ENCODE data around the gene MLXIP. TPM values are rescaled to one million over a fixed set of nuclear protein-coding genes. Genes with fewer than 3 reads are reported as not detected.

The MLXIP gene
- total and polyA plus RNA-seq, 2 of the 8 experiments (the other 6 are each of a cell fraction or from before 2014, with no cell fraction given) = 5.5 to 40.5 TPM

DNA sequence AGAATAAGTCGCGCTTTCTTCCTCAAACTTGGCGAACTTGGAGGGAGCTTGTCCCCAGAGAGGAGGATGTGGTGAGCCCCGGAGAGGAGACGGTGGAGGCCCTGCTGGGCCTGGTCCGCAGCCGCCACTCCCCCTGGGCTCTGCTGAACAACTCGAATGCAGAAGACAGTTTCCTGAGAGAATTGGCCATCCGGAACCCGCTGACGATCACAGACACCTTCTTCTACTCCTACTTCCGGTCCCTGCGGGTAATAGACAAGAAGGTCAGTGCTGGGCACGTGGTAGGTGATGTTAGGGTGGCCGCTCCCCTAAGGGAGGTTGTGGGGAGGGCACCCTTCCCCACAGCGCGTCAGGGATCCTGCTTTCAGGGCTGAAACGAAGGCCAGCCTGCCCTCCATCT lies 106.0 kb downstream of the MLXIP start:
- H4K5ac ChIP-seq (ENCODE audit: insufficient read length, low read depth, low read length) = no peak overlapping the region
- FAIRE-seq (no peak), DNase-seq (ENCODE audit: low read depth in 1 of 2, low spot score in 2 of 2) (no peak)
- H3K14ac ChIP-seq (ENCODE audit: insufficient read length) = no peak overlapping the region
- ChIA-PET POLR2A (ENCODE audit: partially characterized antibody) (interaction anchor here (1.0 kb wide), 1 partner anchor 11 kb away, joined by 4 read pairs; no protein-coding TSS in a partner anchor), CTCF (ENCODE audit: partially characterized antibody) (interaction anchor here (1.1 to 2.2 kb wide), 3 partner anchors 8 to 54 kb away, joined by 3 to 7 read pairs (median 5); no protein-coding TSS in a partner anchor)
- no peaks in the 10 kb centered on the region for H3K79me1 ChIP-seq (ENCODE audit: low read depth, low read length)
- H3K56ac ChIP-seq (replicated peaks; ENCODE audit: insufficient read length, low read depth, low read length) = no peak overlapping the region
- TF ChIP-seq HDAC2 (IDR thresholded peaks at IDR 0.05; ENCODE audit: borderline replicate concordance in 1 of 2, low read depth in 2 of 2, low read length in 2 of 2) (no peak), SP2 (IDR thresholded peaks at IDR 0.05; ENCODE audit: low read length) (no peak), RBBP5 (IDR thresholded peaks at IDR 0.05; ENCODE audit: borderline replicate concordance, low read depth, low read length) (no peak), SIRT6 (IDR thresholded peaks at IDR 0.05; ENCODE audit: low read length) (no peak), ASH2L (IDR thresholded peaks at IDR 0.05; ENCODE audit: low read length) (no peak)
- no peaks in the 10 kb centered on the region for H3K79me2 ChIP-seq (ENCODE audit: control insufficient read depth in 1 of 2, insufficient read depth in 2 of 2, low read length in 2 of 2)
- H3K23me2 ChIP-seq (ENCODE audit: low read depth, low read length) = peaks cover 4% of the 10 kb centered on the region; the same call in 1 of the 2 replicates
- 0 out of 2 replicates have a peak overlapping the region, but pooled peaks have one; percentile 27 for H2BK12ac ChIP-seq (ENCODE audit: low read depth, low read length)
- H3K4me1 ChIP-seq (replicated peaks in 1 of 4; ENCODE audit: control insufficient read depth in 3 of 4, insufficient read depth in 4 of 4, low read length in 3 of 4) = peaks cover 0 to 4% (median 2%) of the 10 kb centered on the region in 4 experiments; a peak in 3 of 7 replicates
- no peak overlapping the region for H3K18ac ChIP-seq (ENCODE audit: extremely low read depth, low read length)
- H3K27ac ChIP-seq (ENCODE audit: low read depth, low read length) = no peak overlapping the region
- H3K9ac ChIP-seq (replicated peaks in 1 of 4; ENCODE audit: extremely low read depth in 1 of 4, low read depth in 3 of 4, low read length in 3 of 4) = no peak overlapping the region
- H3K4me3 ChIP-seq (ENCODE audit: extremely low read depth in 1 of 4, insufficient read depth in 2 of 4, low read depth in 3 of 4, low read length in 4 of 4) = no peak overlapping the region
- no peaks in the 10 kb centered on the region for H4K20me1 ChIP-seq (replicated peaks in 1 of 2; ENCODE audit: control insufficient read depth in 1 of 2, insufficient read depth in 2 of 2, low read length in 2 of 2)
- no peak overlapping the region for H2AK5ac ChIP-seq (ENCODE audit: low read depth, low read length)
- no peak overlapping the region for H3K4me2 ChIP-seq (ENCODE audit: insufficient read depth in 1 of 2, low read depth in 2 of 2, low read length in 2 of 2)
- WGBS, 2 experiments (ENCODE audit: extremely low coverage in 1 of 2, insufficient coverage in 1 of 2, insufficient read length in 1 of 2, insufficient replicate concordance in 2 of 2, low coverage in 1 of 2, low lambda C conversion rate in 2 of 2, missing lambda C conversion rate in 1 of 2) = 86% methylated on average over 18 of the region's 18 CpGs; no CpG with 5 or more reads in 1 of the 2 experiments
- no peak overlapping the region for H4K91ac ChIP-seq (replicated peaks; ENCODE audit: insufficient read length, low read length)
- no peak overlapping the region for H2BK120ac ChIP-seq (replicated peaks; ENCODE audit: low read depth, low read length)
- no peak overlapping the region for H2BK15ac ChIP-seq (ENCODE audit: low read length)
- H2AFZ ChIP-seq (ENCODE audit: low read length) = no peak overlapping the region
- no peak overlapping the region for H2BK5ac ChIP-seq (ENCODE audit: low read depth, low read length)
- H3K27me3 ChIP-seq (replicated peaks in 1 of 4; ENCODE audit: control insufficient read depth in 3 of 4, extremely low read depth in 1 of 4, insufficient read depth in 3 of 4, low read length in 3 of 4) = peaks cover 0 to 6% (median 2%) of the 10 kb centered on the region in 4 experiments; a peak in 5 of 7 replicates
- H3K9me3 ChIP-seq (ENCODE audit: insufficient read depth in 2 of 2, low read depth in 1 of 2, low read length in 1 of 2) = no peaks in the 10 kb centered on the region
- H4K8ac ChIP-seq (ENCODE audit: extremely low read depth, insufficient read depth, low read length) = peak overlapping the region; percentile 63
- H3K36me3 ChIP-seq (ENCODE audit: control insufficient read depth in 2 of 4, insufficient read depth in 4 of 4, low read length in 3 of 4) = no peaks in the 10 kb centered on the region
- H3K4ac ChIP-seq (replicated peaks; ENCODE audit: insufficient read length, low read depth, low read length) = no peak overlapping the region
- H2BK20ac ChIP-seq (ENCODE audit: low read length) = no peak overlapping the region
- H3K23ac ChIP-seq (ENCODE audit: insufficient read length) = no peak overlapping the region
